PC-9 (cell line): ENCODE measurements around the gene APEH.

ENCODE experiments used
- EZH2 ChIP-seq: fragments of 200-600 bp; sonication (generic); IDR thresholded peaks from 2 replicates; pipeline ENCODE4 v1.8.0; 2017; ENCODE audit warnings: antibody characterized with exemption, low read depth
- TF ChIP-seq, protein P1 (sequence below): fragments of 200-600 bp; sonication (generic); conservative IDR thresholded peaks from 2 replicates; pipeline ENCODE4 v1.6.1; 2017; ENCODE audit warnings: mixed run types, antibody characterized with exemption, mild to moderate bottlenecking, moderate library complexity

DNA sequence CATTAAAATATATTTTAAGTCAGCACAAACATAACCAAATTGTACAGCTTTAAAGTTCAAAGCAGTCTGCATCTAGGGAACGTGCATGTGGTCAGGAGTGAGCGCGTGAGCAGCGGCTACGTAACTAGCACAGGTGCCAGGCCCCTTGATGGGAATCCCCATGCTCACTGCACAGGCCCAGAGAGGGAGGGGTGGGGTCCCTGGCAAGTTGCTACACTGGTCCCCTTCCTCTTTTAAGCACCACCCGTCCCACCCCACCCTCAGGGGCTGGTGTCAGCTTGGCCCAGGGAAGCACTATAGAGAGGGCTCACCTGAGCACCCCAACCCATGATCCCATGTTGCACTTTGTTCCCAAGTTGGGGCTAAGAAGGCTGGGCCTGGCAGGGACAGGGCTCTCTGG lies 50.4 kb downstream of the APEH start:
- TF ChIP-seq, protein P1, sequence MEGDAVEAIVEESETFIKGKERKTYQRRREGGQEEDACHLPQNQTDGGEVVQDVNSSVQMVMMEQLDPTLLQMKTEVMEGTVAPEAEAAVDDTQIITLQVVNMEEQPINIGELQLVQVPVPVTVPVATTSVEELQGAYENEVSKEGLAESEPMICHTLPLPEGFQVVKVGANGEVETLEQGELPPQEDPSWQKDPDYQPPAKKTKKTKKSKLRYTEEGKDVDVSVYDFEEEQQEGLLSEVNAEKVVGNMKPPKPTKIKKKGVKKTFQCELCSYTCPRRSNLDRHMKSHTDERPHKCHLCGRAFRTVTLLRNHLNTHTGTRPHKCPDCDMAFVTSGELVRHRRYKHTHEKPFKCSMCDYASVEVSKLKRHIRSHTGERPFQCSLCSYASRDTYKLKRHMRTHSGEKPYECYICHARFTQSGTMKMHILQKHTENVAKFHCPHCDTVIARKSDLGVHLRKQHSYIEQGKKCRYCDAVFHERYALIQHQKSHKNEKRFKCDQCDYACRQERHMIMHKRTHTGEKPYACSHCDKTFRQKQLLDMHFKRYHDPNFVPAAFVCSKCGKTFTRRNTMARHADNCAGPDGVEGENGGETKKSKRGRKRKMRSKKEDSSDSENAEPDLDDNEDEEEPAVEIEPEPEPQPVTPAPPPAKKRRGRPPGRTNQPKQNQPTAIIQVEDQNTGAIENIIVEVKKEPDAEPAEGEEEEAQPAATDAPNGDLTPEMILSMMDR = no peak
- TF ChIP-seq EZH2 = no peak
